A549 treated with CpdA at 1 μM for 4 hours (cell line): Measurements from ENCODE around the gene RSPH1. TPM values are rescaled to one million over a fixed set of nuclear protein-coding genes. Genes with fewer than 3 reads are reported as not detected.

Experiments used
- total RNA-seq: library from RNA; stranded (reverse); fragments of 200-300 nt; extraction: Qiagen RNA extraction; gene quantifications from 5 replicates; pipeline ENCODE4 v1.2.3, GENCODE V29; 2022; ENCODE audit warnings: low read depth

The RSPH1 gene
- total RNA-seq, result 0.51 to 0.98 TPM (median 0.65 TPM) in 5 replicates

DNA sequence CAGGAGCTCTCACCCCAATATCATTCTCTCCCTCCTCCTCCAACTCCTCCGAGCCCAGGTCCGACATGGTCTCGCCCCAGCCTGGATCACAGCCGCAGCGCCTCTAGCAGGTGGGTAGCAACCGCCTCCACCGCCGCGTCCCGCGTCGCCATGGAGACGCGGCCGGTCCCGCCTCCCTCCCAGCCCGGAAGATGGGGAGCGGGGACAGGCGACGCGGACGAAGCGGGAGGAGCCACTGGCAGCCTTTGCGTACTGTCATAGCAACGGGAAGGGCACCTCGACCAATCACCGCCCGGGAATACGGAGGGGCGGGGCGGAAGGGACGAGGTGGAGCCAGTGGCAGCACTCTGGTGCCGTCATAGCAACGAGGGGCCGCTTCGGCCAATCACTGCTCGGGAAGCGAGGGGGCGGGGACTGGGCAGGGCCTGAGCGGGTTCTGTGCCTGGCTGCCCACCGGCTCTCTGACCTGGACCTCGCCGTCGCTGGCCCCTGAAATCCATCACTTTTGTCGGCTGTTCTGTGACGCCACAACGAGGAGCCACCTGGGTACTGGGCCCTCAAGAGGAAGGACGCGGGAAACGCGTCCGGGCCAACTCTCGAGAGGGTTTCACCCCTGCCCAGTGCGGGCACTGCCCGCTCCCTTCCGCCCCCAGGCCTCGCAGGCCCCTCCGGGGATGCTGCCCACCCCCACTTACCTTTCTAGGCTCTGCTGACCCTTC is at the start of gene RSPH1:
Gene RSPH1, minus strand, starts transcription at position 105 of the 719 bp plus-strand sequence. Its CDS starts 38 bp downstream, at position 67.

DNA sequence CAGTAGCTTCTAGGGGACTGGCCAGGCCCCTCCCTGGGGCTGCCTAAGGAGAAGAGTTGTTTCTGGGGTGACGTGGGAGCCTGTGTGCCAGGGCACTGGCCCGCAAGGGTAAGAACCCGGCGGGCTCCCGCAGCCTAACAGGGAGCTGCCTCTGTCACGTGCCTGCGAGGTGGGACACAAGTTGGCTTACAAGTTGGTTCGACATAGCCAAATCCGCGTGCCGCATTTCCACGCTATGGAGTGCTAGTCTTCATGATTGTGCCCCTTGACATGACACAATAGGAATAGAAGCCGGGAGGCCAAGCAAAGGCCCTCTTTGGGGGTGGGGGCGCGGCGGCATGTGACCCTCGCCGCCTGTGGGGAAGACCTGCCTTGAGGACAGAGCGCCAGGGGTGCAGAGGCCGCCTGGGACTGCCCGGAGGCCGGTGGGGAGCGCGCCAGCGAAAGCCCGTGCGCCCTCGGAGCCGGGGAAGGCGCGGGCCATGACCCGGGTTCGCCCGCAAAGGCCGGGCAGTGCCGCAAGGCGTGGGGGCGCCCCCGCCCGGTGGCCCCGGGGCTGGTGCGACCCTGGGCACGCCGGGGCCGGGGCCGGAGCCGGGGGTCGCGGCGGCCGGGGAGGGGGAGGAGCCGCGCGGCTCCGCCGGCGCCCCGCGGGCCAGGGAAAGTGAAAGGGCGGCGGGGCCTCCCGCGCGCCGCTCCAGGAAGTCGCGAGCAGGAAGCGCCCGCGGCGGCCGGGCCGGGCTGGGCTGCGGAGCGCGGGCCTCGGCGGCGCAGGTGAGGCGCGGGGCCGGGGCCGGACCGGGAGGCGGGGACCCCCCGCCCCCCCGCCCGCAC is 17.3 kb upstream of the RSPH1 start, which contains the start of gene SLC37A1:
Gene SLC37A1, plus strand, starts transcription at position 702 of the 834 bp plus-strand sequence. CDS start 4,603 bp downstream, outside the sequence.

Other genes starting within 250 kb of the RSPH1 start
- gene TFF3, start 180.8 kb downstream of the RSPH1 start, total RNA-seq, result not detected in 5 replicates
- gene TFF2, start 145.2 kb downstream of the RSPH1 start, total RNA-seq, result 0.10 TPM in 1 of 5 replicates, not detected in the others
- gene TFF1, start 129.7 kb downstream of the RSPH1 start, total RNA-seq, result 25.6 to 32.2 TPM (median 29.4 TPM) in 5 replicates
- gene TMPRSS3, start 100.2 kb downstream of the RSPH1 start, total RNA-seq, result 0.09 to 0.52 TPM (median 0.37 TPM) in 4 of 5 replicates, not detected in the other
- 0.10 to 0.26 TPM (median 0.14 TPM) in 5 replicates for gene UBASH3A, start 92.3 kb downstream of the RSPH1 start, total RNA-seq
- gene SLC37A1, start 17.6 kb upstream of the RSPH1 start, total RNA-seq, result 2.5 to 5.7 TPM (median 4.8 TPM) in 5 replicates
- 0.92 to 1.5 TPM (median 1.1 TPM) in 5 replicates for gene PDE9A, start 157.4 kb upstream of the RSPH1 start, total RNA-seq